ENCODE results near the gene RFESD. TPM values are rescaled to one million over a fixed set of nuclear protein-coding genes. Genes with fewer than 3 reads are reported as not detected.

RFESD gene
- total and polyA plus RNA-seq, 2 of the 13 experiments (the other 11 are each of a cell fraction or from before 2014, with no cell fraction given), result 1.1 to 2.2 TPM

DNA sequence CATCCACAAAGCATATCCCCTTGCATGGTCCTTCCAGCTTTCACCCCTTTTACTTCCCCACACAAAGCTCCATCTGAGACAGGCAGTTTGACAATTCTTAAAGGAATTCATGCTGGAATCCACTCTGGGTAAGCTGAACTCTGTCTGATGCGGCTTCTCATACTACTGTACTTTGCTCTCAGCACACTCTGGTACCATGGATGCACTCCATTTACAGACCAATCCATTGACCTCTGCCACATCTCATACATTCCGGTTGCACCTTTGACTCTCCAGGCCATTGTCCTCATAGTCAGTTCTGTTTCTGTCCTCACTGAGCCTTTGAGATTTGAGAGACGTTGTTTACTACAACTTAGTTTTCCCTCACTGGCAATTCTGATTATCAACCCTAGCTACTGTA, 24.0 kb downstream of the RFESD start (continued):
- TF ChIP-seq NCOR1 (IDR thresholded peaks at IDR 0.05; ENCODE audit: borderline replicate concordance, low read length), result 0 out of 2 replicates have a peak, but pooled peaks have one; percentile 30
- TF ChIP-seq, protein P1, sequence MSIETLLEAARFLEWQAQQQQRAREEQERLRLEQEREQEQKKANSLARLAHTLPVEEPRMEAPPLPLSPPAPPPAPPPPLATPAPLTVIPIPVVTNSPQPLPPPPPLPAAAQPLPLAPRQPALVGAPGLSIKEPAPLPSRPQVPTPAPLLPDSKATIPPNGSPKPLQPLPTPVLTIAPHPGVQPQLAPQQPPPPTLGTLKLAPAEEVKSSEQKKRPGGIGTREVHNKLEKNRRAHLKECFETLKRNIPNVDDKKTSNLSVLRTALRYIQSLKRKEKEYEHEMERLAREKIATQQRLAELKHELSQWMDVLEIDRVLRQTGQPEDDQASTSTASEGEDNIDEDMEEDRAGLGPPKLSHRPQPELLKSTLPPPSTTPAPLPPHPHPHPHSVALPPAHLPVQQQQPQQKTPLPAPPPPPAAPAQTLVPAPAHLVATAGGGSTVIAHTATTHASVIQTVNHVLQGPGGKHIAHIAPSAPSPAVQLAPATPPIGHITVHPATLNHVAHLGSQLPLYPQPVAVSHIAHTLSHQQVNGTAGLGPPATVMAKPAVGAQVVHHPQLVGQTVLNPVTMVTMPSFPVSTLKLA (IDR thresholded peaks at IDR 0.05), result no peak
- TF ChIP-seq RFXANK (CRISPR knock-in tag; IDR thresholded peaks at IDR 0.05), result no peak
- no peak for TF ChIP-seq ZNF34 (CRISPR knock-in tag; IDR thresholded peaks at IDR 0.05; ENCODE audit: borderline replicate concordance)
- TF ChIP-seq KMT2A (CRISPR knock-in tag; IDR thresholded peaks at IDR 0.05), result no peak
- TF ChIP-seq POGZ (CRISPR knock-in tag; IDR thresholded peaks at IDR 0.05), result peak; percentile 62; the same call in 1 of the 2 replicates
- TF ChIP-seq MIER2 (CRISPR knock-in tag; IDR thresholded peaks at IDR 0.05), result no peak
- peak; percentile 75 for TF ChIP-seq RXRB (CRISPR knock-in tag; IDR thresholded peaks at IDR 0.05; ENCODE audit: borderline replicate concordance)
- no peak for TF ChIP-seq ZNF563 (CRISPR knock-in tag; IDR thresholded peaks at IDR 0.05)
- TF ChIP-seq, protein P2, sequence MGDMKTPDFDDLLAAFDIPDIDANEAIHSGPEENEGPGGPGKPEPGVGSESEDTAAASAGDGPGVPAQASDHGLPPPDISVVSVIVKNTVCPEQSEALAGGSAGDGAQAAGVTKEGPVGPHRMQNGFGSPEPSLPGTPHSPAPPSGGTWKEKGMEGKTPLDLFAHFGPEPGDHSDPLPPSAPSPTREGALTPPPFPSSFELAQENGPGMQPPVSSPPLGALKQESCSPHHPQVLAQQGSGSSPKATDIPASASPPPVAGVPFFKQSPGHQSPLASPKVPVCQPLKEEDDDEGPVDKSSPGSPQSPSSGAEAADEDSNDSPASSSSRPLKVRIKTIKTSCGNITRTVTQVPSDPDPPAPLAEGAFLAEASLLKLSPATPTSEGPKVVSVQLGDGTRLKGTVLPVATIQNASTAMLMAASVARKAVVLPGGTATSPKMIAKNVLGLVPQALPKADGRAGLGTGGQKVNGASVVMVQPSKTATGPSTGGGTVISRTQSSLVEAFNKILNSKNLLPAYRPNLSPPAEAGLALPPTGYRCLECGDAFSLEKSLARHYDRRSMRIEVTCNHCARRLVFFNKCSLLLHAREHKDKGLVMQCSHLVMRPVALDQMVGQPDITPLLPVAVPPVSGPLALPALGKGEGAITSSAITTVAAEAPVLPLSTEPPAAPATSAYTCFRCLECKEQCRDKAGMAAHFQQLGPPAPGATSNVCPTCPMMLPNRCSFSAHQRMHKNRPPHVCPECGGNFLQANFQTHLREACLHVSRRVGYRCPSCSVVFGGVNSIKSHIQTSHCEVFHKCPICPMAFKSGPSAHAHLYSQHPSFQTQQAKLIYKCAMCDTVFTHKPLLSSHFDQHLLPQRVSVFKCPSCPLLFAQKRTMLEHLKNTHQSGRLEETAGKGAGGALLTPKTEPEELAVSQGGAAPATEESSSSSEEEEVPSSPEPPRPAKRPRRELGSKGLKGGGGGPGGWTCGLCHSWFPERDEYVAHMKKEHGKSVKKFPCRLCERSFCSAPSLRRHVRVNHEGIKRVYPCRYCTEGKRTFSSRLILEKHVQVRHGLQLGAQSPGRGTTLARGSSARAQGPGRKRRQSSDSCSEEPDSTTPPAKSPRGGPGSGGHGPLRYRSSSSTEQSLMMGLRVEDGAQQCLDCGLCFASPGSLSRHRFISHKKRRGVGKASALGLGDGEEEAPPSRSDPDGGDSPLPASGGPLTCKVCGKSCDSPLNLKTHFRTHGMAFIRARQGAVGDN (CRISPR knock-in tag; IDR thresholded peaks at IDR 0.05), result no peak
- peak; percentile 74 for TF ChIP-seq NR2F2 (IDR thresholded peaks at IDR 0.05; ENCODE audit: borderline replicate concordance, low read depth)
- TF ChIP-seq ARNTL (CRISPR knock-in tag; IDR thresholded peaks at IDR 0.05), result no peak
- no peak for TF ChIP-seq SIX1 (CRISPR knock-in tag; IDR thresholded peaks at IDR 0.05; ENCODE audit: borderline replicate concordance)
- peak; percentile 85 for TF ChIP-seq ZNF644 (CRISPR knock-in tag; IDR thresholded peaks at IDR 0.05; ENCODE audit: low read depth)
- no peak for TF ChIP-seq ZNF33B (CRISPR knock-in tag; IDR thresholded peaks at IDR 0.05)
- TF ChIP-seq NR2F6 (IDR thresholded peaks at IDR 0.05), result peak; percentile 61
- TF ChIP-seq NR2F6 (CRISPR knock-in tag; IDR thresholded peaks at IDR 0.05), result peak; percentile 58; the same call in 1 of the 2 replicates
- TF ChIP-seq ZMYM4 (CRISPR knock-in tag; IDR thresholded peaks at IDR 0.05), result peak; percentile 43; the same call in 1 of the 2 replicates
- TF ChIP-seq ZNF564 (CRISPR knock-in tag; IDR thresholded peaks at IDR 0.05), result no peak
- TF ChIP-seq ZNF703 (CRISPR knock-in tag; IDR thresholded peaks at IDR 0.05; ENCODE audit: borderline replicate concordance), result no peak
- TF ChIP-seq GPN1 (CRISPR knock-in tag; IDR thresholded peaks at IDR 0.05; ENCODE audit: borderline replicate concordance), result no peak
- TF ChIP-seq, protein P3, sequence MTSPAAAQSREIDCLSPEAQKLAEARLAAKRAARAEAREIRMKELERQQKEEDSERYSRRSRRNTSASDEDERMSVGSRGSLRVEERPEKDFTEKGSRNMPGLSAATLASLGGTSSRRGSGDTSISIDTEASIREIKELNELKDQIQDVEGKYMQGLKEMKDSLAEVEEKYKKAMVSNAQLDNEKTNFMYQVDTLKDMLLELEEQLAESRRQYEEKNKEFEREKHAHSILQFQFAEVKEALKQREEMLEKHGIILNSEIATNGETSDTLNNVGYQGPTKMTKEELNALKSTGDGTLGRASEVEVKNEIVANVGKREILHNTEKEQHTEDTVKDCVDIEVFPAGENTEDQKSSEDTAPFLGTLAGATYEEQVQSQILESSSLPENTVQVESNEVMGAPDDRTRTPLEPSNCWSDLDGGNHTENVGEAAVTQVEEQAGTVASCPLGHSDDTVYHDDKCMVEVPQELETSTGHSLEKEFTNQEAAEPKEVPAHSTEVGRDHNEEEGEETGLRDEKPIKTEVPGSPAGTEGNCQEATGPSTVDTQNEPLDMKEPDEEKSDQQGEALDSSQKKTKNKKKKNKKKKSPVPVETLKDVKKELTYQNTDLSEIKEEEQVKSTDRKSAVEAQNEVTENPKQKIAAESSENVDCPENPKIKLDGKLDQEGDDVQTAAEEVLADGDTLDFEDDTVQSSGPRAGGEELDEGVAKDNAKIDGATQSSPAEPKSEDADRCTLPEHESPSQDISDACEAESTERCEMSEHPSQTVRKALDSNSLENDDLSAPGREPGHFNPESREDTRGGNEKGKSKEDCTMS (CRISPR knock-in tag; conservative IDR thresholded peaks at IDR 0.05), result no peak
- TF ChIP-seq KDM5A (IDR thresholded peaks at IDR 0.05; ENCODE audit: borderline replicate concordance, low read length), result no peak
- no peak for TF ChIP-seq RFX1 (IDR thresholded peaks at IDR 0.05)
- no peak for TF ChIP-seq SNAI1 (CRISPR knock-in tag; IDR thresholded peaks at IDR 0.05; ENCODE audit: borderline replicate concordance)
- no peak for TF ChIP-seq ZFP36L1 (CRISPR knock-in tag; IDR thresholded peaks at IDR 0.05)
- TF ChIP-seq ZNF253 (CRISPR knock-in tag; IDR thresholded peaks at IDR 0.05; ENCODE audit: borderline replicate concordance), result no peak
